Stimulated activated CD8-positive, alpha-beta memory T cell treated with anti-CD3 and anti-CD28 coated beads, Interleukin-4, amount 100 ng/mL, for 4 hours (primary cell): ENCODE measurements around the gene PPFIA3.
"Not testable (repeated sequence)": the region's sequence is repeated elsewhere in the genome, so short reads cannot be mapped to it uniquely, and the experiment has no call there.

Experiments
- DNase-seq, 2 donors: peaks; one replicate each; pipeline ENCODE4 v3.0.0-alpha.2; 2020; ENCODE audit warnings: low read depth in 2 of 2, low spot score in 1 of 2

Gene PPFIA3

DNA sequence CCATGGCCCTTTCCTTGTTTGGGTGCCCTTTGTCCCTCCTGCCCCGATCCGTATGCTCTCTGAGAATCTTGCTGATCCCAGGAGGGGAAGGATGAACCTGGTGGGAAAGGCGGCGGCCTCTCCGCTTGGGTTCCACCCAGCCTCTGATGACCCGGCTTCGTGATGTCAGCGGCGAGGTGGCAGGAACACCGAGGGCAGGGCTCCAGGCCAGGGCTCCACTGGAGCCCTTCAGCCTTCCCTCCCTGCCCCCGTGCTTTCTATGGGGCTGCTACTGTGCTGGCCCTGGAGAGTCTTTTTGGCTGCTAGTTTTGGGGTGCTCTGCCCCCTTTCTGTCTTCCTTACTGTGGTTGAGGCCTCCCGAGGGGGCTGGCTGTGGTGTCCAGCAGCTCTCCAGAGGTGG, 17.0 kb upstream of the PPFIA3 start:
- DNase-seq: no peak

DNA sequence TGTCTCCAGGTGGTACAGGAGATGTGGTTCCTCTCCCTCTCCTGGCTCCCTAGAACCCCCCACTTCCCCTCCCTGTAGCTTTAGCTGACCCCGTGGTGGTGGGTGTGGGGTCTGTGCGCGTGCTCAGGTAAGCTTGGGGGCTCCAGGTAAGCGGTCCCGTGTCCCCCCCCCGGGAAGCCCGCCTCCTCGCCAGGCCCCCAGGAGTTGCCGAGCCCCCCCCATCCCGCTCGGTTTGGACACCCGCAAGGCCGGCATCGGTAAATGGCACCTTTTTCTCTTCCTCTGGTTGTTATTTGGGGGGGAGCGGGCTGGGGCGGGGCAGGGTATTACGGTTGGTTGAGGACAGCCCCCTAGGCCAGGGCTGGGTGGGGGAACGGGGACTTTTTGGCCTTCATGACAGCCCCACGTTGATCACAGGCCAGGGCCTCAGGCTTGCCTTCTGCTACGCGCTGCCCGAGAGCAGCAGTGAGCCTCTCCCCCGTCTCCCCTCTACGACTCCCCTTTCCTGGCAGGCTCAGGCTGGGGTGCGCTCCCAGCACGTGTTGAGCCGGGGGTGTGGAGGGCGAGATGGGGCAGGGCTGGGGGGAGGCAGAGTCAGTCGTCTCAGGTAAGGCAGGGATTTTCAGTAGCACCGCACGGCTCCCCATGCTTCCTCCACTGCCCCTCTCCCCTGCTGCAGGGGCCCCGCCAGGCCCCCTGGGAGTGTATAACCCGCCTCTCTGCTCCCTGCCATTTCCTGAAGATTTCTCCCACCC, 15.8 kb upstream of the PPFIA3 start:
- DNase-seq: no peak

DNA sequence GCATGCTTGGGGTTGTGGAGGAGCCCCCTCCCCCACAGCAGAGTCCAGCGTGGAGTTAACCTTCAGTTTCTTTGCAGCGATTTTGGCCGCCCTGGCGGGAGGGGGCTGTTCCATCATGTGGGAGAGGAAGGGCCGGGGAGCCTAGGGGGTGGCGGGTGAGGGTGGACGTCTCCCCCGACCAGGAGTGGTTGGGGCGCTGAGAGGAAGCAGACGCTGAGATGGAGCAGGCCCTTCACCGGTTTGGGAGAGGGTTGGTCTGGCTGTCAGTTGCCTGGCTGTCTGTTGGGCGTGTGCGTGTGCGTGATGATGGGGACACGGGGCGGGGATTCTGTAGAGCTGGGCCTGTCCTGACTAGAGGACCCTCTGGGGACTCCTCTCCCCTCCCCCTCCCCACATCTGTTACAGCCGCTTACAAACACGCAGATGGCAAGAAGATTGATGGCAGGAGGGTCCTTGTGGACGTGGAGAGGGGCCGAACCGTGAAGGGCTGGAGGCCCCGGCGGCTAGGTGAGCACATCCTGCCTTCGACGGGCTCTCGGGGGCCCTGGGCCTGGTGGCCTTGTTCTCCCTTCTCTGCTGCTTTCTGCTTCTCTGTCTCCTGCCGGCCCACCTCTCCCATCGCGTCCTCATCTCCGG, 15.0 kb upstream of the PPFIA3 start:
- no peak for DNase-seq

DNA sequence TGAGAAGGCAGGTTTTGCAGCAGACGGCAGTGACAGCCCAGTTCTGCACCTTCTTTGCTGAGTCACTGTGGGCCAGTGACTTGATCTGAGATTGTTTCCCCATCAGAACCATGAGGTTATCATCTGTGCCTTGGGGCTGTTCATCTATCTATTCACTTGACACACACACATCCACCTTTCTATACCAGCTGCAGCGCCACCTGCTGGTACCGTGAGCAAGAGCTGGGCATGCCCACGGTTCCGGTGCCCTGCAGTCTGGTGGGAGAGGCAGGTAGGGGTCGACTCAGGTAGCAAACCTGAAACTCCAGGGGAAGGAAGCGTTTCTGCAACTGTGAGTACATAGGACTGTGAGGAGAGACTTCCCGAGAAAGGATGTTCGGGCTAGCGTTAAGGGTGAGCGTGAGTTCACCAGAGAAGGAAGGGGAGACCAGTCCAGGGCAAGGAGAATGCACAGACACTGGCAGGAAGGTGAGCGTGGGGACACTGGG, 12.7 kb upstream of the PPFIA3 start:
- DNase-seq: peak; percentile 35 to 37

DNA sequence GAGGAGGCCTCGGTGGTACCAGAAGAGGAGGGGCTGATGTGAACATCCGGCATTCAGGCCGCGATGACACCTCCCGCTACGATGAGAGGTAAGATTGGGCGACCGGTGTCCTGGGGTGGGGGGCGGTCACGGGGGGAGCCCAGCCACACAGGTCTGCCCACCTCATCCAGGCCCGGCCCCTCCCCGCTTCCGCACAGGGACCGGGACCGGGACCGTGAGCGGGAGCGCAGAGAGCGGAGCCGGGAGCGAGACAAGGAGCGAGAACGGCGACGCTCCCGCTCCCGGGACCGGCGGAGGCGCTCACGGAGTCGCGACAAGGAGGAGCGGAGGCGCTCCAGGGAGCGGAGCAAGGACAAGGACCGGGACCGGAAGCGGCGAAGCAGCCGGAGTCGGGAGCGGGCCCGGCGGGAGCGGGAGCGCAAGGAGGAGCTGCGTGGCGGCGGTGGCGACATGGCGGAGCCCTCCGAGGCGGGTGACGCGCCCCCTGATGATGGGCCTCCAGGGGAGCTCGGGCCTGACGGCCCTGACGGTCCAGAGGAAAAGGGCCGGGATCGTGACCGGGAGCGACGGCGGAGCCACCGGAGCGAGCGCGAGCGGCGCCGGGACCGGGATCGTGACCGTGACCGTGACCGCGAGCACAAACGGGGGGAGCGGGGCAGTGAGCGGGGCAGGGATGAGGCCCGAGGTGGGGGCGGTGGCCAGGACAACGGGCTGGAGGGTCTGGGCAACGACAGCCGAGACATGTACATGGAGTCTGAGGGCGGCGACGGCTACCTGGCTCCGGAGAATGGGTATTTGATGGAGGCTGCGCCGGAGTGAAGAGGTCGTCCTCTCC, 11.5 kb upstream of the PPFIA3 start:
- no peak for DNase-seq

DNA sequence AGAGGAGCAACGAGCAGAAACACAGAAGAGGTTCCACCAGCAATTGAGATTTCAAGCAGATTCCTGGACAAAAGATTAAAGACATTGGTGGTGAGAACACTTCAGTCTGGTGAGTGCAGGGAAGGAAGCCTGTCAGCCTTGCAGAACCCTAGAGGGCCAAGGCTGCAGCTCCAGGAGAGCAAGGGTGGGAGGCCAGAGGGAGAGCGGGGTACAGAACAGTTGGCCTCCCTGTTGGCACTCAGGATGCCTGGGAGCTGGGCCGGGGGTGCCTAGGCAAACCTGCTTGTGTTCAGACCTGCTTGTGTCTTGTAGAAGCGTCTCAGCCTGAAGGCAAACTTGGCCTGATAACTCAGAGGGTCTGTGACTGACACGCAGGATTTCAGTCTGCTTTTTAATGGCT, 10.3 kb upstream of the PPFIA3 start:
- DNase-seq: no peak

DNA sequence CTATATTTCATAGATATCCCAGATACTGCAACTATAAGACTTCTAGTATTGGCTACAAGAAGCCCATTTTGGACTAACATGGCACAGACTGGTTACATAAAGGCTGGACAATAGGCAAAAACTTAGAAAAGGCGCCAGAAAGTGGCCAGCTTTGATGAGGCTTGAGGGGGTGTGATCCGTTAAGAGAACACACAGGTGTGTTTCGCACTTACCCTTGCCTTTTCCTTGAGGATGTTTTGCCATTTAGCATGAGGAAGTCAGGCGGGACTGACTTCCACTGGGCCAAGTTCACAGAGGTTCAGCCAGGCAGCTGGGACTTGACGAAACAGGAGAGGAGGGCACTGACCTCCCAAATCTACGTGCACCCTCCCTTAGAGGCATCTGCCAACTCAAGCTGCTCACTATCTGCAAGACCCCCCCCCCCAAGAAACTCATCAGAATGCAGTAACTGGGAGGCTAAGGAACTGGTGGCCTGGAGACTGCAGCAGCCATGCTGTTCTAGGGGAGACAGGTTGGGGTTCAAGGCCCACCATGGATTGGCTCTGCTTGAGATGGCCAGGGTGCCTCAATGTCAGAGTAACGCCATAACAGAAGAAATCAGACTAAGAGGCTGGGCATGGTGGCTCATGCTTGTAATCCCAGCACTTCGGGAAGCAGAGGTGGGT, 9.6 kb upstream of the PPFIA3 start:
- no peak for DNase-seq

DNA sequence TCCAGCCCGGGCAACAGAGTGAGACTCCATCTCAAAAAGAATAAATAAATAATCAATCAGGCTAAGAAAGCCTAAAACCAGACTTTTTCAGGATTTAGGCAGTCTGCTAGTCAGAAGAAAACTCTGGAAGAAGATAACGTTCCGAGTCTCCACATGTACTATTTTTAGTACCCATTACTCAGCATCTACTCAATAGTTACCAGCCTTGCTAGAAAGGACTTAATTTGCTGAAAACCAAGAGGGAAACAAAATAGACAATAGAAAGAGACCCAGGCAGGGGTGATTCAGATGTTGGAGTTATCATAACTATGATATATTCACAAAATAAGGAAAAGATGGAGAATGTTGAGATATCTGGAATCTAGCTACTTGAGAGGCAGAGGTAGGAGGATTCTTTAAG, 8.8 kb upstream of the PPFIA3 start:
- DNase-seq: no peak

DNA sequence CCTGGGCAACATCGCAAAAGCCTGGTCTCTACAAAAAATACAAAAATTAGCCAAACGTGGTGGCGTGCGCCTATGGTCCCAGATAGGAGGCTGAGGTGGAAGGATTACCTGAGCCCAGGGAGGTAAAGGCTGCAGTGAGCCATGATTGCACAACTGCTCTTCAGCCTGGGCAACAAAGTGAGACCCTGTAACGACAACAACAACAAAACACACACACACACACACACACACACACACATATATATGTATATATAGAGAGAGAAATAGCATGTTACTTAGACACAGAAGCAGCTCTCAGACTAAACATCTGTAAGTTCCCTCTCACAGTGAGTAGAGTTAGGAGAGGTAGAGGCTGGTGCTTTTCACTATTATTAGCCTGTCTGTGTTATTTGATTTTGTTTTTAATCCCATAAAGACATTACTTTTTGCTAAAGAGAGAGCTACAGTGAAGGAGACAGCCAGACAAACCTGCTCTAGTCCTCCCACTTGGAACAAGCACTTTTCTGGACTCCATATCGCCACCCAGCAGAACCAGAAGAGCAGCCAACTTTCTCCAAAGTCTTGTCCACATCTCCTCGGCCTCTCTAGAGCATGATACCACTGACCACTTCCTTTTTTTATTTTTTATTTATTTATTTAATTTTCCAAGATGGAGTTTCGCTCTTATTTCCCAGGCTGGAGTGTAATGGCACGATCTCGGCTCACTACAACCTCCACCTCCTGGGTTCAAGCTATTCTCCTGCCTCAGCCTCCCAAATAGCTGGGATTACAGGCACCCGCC, 7.9 kb upstream of the PPFIA3 start:
- no peak for DNase-seq

DNA sequence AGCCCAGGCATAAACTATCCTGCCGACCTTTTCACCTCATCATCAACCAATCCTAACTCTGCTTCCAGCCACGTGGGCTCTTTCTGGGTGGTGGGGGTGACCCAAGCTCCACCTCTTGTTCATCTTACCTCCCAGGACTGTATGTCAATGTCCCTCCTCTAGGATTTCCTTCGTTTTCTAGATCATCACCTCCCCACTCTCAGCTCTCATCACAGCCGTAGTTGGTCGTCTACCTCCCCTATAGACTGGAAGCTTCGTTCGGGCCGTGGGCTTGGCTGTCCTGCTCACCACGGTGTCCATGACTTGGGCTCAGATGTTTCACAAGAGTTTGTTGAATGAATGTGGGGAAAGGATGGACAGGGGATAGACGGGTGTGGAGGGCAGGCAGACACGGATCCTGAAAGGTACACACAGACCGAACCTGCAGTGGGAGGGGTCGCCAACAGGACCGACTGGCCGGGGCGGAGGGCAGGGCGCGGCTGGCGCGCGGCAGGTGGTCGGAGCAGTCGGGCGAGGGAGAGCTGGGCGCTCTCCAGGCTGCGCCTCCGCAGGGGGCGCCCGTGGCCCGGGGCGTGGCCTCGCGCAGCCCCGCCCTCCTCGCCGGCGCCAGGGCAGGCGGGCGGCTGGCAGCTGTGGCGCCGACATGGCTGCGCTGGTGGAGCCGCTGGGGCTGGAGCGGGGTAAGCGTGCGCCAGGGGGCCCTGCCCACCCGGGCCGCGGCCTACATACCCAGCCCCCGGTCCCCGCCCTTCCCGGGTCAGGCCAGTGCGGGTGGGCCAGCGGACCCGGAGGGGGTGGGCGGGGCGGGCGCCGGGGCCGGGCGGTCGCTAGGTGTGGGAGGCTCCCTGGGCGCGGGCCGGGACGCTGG, 5.3 kb upstream of the PPFIA3 start, which contains the start of gene LIN7B:
Gene LIN7B (plus strand): TSS at position 609 of the 868 bp plus-strand sequence. CDS start 35 bp downstream, at position 644.
- no peak for DNase-seq

DNA sequence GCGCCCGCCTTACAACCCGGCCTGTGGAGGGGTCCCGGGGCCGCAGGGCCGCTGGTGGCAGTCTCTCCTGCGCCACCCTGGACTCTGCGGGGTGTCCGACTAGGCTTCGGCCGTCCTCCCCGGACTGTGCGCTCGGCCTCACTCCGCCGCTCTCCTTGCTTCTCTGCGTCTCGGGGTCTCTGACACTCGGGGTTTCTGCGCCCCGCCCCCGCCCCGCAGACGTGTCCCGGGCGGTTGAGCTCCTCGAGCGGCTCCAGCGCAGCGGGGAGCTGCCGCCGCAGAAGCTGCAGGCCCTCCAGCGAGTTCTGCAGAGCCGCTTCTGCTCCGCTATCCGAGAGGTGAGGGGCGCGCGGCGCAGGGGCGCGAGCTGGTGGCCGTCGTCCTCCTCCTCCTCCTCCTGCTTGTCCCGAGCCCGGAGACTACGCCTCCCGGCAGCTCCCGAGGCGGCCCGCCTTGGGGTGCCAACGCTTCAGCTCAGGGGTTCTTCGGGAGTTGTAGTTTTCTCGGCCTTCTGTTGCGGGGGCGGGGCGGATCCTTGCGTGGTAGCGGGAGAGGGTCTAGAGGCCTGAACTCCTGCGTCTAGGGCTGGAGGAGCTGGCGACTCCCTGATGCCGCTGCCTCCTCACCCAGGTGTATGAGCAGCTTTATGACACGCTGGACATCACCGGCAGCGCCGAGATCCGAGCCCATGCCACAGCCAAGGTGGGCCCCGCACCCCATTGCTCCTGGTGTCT, 4.5 kb upstream of the PPFIA3 start:
- DNase-seq: no peak

DNA sequence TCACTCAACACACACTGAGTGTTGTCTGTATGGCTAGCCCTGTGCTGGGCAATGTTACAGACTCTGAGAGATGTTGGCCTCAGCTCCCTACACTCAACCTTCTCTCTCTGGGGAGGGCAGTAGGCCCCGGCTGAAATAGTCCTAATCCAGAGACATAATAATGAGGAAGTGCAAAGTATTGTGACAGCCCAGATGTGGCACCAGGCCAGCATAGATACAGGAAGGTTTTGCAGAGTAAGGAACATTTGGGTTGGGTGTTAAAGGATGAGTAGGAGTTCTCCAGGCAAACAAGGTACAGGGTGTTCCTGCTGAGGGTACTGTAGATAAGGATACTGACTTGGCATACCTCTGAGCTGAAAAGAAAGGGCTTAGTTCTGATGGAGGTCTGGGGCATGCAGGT, 2.8 kb upstream of the PPFIA3 start:
- DNase-seq: no peak

DNA sequence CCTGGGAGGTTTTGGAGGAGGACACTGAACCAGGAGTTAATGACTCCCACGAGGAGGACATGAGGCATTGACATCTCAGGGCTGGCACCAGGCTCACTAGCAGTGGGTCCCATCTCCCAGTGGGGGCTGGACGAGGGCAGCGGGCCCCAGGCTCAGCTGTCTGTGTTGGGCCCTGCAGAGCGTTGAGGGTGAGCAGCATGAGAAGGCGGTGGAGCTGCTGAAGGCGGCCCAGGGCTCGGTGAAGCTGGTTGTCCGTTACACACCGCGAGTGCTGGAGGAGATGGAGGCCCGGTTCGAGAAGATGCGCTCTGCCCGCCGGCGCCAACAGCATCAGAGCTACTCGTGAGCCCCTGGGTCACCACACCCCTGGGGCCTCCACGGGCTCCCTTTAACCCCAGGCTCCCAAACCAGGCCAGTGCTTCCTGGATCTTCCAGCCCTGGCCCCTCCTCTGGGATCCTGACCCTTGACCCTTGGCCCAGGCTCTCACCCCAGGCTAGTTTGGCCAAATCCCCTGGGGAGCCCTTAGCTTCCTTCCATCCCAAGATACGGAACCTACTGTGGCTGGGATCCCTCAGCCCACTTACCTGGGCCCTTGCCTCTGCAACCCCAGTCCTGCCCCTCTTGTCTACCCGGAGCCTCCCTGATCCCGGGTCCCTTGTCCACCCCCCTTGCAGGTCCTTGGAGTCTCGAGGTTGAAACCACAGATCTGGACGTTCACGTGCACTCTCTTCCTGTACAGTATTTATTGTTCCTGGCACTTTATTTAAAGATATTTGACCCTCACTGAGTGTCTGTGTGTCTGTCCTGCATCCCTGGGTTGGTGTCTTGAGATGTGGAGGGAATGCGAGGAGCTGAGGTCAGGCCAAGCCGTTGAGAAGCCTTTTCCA, 1.4 kb upstream of the PPFIA3 start:
- no peak for DNase-seq

DNA sequence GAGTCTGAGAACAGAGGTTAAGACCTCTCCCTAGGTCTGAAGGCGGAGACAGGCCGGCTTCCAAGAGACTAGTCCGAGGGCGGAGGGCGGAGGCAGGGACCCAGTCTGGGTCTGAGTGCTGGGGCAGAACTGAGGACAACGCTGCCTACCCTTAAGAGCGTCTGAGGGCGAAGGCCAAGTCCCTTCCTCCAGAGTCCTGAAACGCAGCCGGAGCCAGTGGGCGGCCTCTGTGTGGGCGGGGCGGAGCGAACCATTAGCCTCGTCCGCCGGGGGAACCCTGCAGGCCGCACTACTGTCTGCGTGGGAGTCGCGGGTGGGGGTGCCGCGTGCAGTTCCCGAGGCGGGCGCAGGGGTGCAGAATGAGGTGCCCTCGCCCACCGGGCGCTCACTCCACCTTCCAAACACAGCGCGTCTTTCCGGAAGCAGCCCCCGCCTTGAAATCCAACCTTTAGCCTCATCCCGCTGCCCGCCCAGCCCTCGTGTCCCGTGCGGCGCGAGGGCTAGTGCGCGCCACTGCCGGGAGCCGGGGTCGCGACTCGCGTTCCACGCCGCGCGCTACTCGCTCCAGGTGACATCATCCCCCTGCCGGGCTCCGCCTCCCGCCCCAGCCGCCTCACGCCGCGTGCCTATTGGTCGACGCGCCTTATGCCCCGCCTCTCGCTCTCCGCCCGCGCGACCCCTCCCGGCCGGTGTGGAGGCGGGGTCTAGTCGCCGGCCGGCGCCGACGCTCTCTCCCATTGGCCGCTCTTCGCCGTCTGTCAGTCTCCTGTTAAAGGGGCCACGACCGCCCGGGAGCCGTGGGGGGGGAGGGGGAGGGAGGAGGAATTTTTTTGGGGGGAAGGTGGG, 556 bp upstream of the PPFIA3 start, which contains the start of gene C19orf73:
Gene C19orf73 (minus strand): TSS at position 579 of the 846 bp plus-strand sequence. CDS start 121 bp downstream, at position 458.
- peak; percentile 81 to 90 for DNase-seq

DNA sequence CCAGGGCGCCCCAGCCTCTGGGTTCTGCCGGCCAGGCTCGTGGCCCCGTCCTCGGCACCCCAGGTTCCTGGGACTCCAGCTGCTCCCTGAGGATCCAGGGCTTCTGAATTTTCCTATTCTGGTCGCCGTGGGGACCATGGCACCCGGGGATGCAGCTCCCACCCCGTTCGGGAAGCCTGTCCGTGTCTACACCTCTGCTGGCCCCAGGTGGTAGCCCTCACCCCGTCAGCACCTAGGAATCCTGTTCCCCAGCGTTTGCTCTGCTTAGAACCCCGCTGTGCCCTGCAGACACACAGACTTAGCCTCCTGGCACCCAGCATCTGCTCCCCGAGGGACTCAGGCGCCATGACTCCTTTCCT, 960 bp downstream of the PPFIA3 start:
- no peak for DNase-seq

DNA sequence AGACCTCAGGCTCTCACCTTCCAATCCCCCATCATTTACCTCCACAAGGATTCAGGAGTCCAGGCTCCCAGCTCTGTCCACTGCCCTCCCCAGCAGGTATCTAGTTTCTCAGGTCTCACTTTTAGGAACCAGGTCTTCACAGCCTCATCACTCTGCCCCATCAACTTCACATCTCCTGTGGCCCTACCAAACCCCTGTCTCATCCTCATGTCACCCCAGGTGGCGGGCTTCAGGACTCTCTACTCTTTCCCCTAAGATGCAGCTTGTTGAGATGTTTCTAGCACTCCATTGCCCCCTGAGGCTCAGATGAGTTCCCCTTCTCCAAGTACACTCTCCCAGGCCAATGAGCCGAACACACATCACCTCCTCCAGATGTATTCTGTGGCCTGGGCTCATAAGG, 1.5 kb downstream of the PPFIA3 start:
- no peak for DNase-seq

DNA sequence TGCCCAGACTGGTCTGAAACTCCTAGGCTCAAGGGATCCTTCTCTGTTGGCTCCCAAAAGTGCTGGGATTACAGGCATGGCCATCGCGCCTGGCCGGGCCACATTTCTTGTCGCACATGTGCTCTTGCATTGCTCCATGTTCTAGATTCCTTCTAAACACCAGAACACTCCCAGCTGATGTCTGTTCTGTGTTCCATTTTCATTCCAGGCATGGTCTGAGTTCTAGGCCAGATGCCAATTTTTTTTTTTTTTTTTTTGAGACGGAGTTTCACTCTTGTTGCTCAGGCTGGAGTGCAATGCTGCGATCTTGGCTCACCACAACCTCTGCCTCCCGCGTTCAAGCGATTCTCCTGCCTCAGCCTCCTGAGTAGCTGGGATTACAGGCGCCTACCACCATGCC, 2.5 kb downstream of the PPFIA3 start:
- not testable (repeated sequence) for DNase-seq
